Adipose tissue (tissue), 3 donors: ENCODE data around the gene BCDIN3D. TPM values are rescaled to one million over a fixed set of nuclear protein-coding genes. Genes with fewer than 3 reads are reported as not detected.
A peak's percentile ranks its signal among the peaks of the same experiment; 100 is the strongest.

Experiments used
- H3K27ac ChIP-seq: one replicate; pipeline ENCODE4 v1.5.1; 2013; ENCODE audit warnings: low read depth, low read length
- WGBS, 3 donors: extraction: QIAGEN DNeasy Blood & Tissue Kit; methylation state at CpG; one replicate each; pipeline ENCODE4 v1.1.7; 2013; 5-methylcytosine and 5-hydroxymethylcytosine counted together
- polyA plus RNA-seq, 3 donors: library from polyadenylated mRNA; stranded (reverse); fragments of 200-250 nt; gene quantifications; one replicate each; pipeline ENCODE4 v1.2.3, GENCODE V29; 2013
- donor health status: healthy with polysubstance abuse.
- donor health status: Bipolar disorder and iron deficiency.
- donor health status: healthy.

Gene BCDIN3D
- polyA plus RNA-seq, 3 donors, result 1.6 to 3.2 (median 1.9) TPM

DNA sequence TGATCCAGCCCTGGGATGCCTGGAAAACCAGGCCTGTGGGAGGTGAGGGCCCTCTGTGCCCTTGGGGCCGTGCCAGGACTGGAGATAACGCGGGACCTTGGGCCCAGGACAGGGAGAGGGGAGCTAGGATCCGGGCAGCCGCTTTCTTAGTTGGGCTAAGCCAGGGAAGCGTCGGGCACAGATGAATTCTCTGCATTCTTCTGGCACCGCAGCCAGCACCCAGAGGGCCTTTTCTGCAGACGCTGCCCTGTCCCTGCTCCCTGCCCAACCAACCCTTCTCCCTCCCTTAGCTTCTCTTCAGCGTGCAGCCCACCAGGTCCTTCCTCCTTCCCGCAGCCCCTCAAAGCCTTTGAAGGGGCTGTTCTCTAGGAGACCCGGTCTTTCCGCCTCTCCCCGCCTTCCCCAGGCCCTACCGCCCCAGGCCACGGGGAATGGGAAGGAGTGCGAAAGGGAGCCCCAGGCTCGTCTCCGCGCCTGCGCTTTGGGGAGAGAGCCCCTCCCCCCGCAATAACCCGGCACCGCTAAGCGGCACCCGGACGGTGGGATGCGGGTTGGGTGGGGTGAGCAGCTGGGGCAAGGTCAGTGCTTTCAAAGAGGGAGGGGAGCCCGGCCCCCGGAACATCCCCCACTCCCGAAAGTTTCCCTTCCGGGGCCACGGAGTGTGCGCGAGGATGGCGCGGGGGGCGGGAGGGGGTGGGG is 15.4 kb downstream of the BCDIN3D start:
- WGBS, 3 donors, result 1 to 5% (median 2%) methylated on average over 25 to 38 of the region's 38 CpGs
- H3K27ac ChIP-seq, result no peak overlapping the region

DNA sequence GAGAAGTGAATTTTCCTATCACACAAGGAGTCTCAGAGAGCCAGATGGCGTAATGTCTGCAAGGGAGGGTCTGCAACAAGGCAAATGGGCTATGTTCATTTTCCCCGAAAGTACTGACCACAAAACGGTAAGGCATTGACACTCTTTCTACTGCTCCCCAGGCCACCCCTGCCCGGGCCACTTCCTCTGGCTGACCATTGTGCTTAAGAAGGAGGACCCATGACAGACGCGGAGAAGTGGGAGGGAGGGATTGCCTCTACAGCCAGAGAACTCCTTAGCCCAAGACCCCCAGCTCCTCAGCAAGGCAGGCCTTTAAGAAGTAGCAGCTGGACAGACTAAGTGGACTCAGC is 15.9 kb downstream of the BCDIN3D start:
- 49 to 56% (median 49%) methylated on average over 6 of the region's 6 CpGs for WGBS, 3 donors
- H3K27ac ChIP-seq, result no peak overlapping the region

- H3K27ac ChIP-seq, result no peak overlapping the region
- 52 to 81% (median 69%) methylated on average over 3 to 4 of the region's 4 CpGs for WGBS, 3 donors
These were observed 16.9 kb downstream of the BCDIN3D start for GRCh38 chr12:49825971-49826421.

DNA sequence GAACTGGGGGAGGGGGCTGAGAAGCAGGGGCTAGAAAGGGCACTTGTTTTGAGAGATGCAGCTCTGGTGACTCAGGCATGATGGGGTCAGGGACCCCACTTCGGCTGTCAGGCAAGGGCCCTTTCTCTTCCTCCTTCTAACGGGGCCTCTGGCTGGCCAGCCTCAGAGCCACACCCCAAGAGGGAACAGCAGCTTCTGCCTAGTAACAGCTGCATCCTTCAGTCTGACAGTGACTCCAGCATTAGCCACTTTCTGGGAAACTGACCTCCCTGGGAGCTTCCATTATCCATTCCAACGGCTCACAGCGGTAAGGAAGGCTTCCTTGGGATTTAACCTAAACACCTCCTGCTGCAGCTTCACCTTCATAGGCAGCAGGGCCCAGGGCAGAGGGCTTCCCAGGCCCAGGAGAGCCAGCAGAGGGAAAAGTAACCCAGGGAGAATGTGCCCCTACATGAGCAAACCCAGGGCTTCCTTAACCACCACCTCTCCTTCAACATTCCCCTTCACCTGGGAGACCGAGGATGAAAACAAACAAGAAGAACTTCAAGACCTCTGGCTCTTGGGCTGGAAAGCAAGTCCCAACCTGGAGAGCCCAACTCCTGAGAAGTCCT is 17.4 kb downstream of the BCDIN3D start:
- no peak overlapping the region for H3K27ac ChIP-seq
- WGBS, 3 donors, result 49 to 63% (median 53%) methylated on average over 5 of the region's 5 CpGs

DNA sequence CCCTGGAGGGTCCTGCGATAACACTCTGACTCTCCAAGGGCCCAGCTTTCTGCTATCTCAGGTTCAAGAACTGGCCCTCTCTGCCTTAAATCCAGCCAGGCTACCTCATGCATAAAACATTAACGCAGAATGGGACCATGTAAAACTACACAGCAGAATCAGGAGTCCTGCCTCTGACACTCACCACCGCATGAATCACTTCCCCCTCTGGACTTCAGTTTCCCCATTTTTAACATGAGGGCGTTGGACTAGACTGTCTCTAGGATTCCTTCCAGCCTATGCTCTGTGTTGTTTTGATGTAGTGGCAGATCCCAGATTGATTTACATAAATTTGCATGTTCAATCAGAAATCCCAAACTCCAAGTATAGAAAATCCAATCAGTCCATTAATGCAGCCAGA is 18.0 kb downstream of the BCDIN3D start:
- H3K27ac ChIP-seq, result no peak overlapping the region
- 45 to 81% (median 46%) methylated on average over 4 of the region's 4 CpGs for WGBS, 3 donors

DNA sequence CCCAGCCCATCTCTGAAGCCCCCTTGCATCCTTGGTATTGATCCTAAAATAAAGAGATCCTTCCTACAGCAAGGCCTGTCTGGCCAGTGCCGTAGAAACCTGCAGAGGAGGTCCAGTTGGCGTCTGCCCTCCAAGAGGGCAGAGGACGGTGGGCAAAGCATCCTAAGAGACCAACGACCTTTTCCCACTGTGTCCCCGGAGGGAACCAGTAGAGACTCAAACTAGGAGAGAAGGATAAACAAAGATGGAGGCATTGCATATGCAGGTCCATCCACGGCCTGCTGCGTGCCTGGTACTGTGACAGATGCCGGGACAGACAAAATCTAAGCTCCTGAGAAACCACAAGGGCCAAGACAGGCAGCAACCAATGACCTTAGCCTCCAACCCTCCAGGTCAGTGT is 18.5 kb downstream of the BCDIN3D start:
- H3K27ac ChIP-seq, result no peak overlapping the region
- WGBS, 3 donors, result 81 to 90% (median 85%) methylated on average over 8 of the region's 8 CpGs

DNA sequence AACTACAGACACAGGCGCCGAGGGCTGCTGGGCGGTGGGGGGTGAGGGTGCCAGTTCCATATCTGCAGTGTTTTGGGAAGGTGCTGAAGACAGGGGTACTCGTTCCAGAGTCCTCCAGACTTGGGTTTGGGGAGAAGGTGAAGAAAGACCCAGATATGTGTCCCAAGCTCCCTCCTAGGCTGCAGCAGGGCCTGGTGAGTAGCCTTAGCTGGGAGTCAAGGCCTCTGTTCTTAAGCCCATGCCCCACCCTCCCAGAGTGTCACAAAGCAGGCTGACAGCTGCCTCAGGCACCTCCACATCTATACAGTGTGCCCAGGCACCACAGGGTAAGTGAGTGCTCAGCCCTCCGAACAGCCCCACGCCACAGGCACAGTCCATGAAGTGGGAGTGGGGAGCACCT is 19.0 kb downstream of the BCDIN3D start:
- WGBS, 3 donors, result 92 to 95% (median 94%) methylated on average over 6 of the region's 6 CpGs
- H3K27ac ChIP-seq, result no peak overlapping the region

- WGBS, 3 donors, result 83 to 93% (median 85%) methylated on average over 1 of the region's 1 CpG
- no peak overlapping the region for H3K27ac ChIP-seq
These were observed 19.6 kb downstream of the BCDIN3D start for GRCh38 chr12:49823350-49823749.

- no peak overlapping the region for H3K27ac ChIP-seq
These were observed 21.3 kb downstream of the BCDIN3D start for GRCh38 chr12:49821373-49822287.

GRCh38 chr12:49819786-49820185 is 23.1 kb downstream of the BCDIN3D start:
- WGBS, 3 donors, result 51 to 66% (median 52%) methylated on average over 2 of the region's 2 CpGs
- H3K27ac ChIP-seq, result no peak overlapping the region

More at GRCh38 chr12:49821373-49822287, 21.3 kb downstream of the BCDIN3D start:
- WGBS, 3 donors, result 68 to 79% (median 71%) methylated on average over 10 of the region's 10 CpGs

GRCh38 chr12:49818241-49818895 is 24.5 kb downstream of the BCDIN3D start:
- 57 to 84% (median 71%) methylated on average over 7 of the region's 7 CpGs for WGBS, 3 donors
- H3K27ac ChIP-seq, result no peak overlapping the region

DNA sequence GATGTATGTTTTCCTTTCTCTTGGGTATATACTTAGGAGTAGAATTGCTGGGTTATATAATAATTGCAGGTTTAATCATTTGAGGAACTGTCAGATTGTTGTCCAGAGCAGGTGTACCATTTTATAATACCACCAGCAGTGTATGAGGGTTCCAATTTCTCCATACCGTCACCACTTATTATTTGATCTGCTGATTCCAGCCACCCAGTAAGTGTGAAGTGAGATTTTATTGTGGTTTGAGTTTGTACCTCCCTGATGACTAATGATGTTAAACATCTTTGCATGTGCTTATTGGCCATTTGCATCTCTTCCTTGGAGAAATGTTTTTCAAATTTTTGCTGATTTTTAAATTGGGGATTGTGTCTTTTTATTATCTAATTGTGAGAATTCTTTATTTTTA is 29.8 kb downstream of the BCDIN3D start:
- 76 to 88% (median 86%) methylated on average over 1 of the region's 1 CpG for WGBS, 3 donors
- H3K27ac ChIP-seq, result no peak overlapping the region

- WGBS, 3 donors, result 76 to 88% (median 82%) methylated on average over 4 of the region's 4 CpGs
These were observed 30.9 kb downstream of the BCDIN3D start for GRCh38 chr12:49811961-49812401.

GRCh38 chr12:49811136-49811535 is 31.8 kb downstream of the BCDIN3D start:
- H3K27ac ChIP-seq, result no peak overlapping the region
- 82 to 90% (median 87%) methylated on average over 5 of the region's 5 CpGs for whole genome bisulfite sequencing, 3 donors

More at GRCh38 chr12:49811961-49812401, 30.9 kb downstream of the BCDIN3D start:
- H3K27ac ChIP-seq, result no peak overlapping the region

GRCh38 chr12:49809906-49810389 is 33.0 kb downstream of the BCDIN3D start:
- WGBS, 3 donors, result 37 to 57% (median 43%) methylated on average over 7 to 9 of the region's 9 CpGs

DNA sequence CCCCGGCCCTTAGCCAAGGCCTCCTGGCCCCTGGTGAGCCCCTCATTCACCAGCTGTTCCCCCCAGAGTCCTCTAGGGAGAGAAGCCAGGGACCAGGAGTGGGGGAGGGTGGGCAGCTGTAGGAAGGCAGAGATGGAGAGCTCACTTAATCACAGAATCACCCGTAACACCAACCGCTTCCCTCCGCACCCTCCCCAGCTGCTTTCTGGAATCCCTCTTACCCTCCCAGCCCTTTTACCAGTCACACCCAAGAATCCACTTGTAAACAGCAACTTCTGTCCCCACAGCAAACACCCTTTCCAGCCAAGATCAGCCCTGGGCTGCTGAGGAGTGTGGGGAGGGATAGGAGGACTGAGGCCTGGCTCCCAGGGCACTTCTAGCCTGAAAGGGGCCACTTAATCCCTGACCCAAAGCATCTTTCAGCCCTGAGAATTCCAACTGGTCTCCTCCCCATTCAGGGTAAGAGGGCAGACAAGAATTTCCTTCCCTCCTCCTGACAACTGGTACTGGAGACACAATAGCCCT is 33.5 kb downstream of the BCDIN3D start:
- WGBS, 3 donors, result 64 to 80% (median 71%) methylated on average over 1 to 4 of the region's 4 CpGs
- peak overlapping the region; percentile 25 for H3K27ac ChIP-seq

More at GRCh38 chr12:49809906-49810389, 33.0 kb downstream of the BCDIN3D start:
- peak overlapping the region; percentile 42 for H3K27ac ChIP-seq

DNA sequence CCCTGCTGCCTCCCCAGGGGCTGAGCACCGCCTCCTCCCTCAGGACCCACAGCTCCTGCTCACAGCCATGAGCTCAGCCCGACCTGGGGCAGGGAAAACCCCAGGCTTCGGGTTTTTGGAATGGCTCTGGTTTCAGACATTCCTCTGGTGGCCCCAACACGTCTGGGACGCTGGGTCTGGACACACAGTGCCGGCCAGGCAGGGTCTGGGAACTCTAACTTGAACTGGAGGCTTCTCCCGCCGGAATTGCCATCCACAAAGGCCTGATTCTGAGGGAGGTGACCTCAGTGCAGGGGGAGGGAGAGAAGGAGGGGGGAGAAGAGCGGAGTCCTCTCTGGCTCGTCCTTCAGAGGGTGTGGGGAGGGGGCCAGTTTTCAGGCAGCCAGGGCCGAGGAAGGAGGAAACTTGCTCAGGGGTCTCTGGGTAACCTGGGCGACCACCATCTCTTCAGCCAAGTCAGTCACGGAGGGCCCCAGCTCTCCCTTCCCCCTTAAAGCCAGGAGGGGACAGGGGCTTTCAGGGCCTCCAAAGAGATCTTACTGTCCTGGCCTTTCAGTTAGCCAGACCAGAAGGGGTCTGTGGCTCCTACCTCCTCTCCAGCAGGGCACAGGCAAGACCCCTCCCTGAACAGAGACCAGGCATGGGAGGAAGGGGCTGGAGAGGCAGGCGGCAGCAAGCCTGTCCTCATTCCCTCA is 34.1 kb downstream of the BCDIN3D start:
- 57 to 73% (median 58%) methylated on average over 14 of the region's 14 CpGs for WGBS, 3 donors
- H3K27ac ChIP-seq, result peak overlapping the region; percentile 25
